Panc1 (cell line): ENCODE measurements around the gene UBTD2. TPM values are rescaled to one million over a fixed set of nuclear protein-coding genes. Genes with fewer than 3 reads are reported as not detected.

Experiments used
- ATAC-seq: fragments of 200-7000 bp; cut with Tn5 transposase; 2 replicates; pipeline ENCODE4 v1.9.1; 2020; ENCODE audit warnings: mild to moderate bottlenecking, moderate library complexity
- BruUV-seq: library from RNA; stranded (reverse); fragments of 400-500 nt; replicated peaks from 2 replicates; lab custom pipeline; 2021; lab: Mats Ljungman, UMichigan
- CTCF ChIA-PET: fragments of 300-600 bp; sonication (Branson Sonifier 250); formaldehyde crosslinking; loops from one replicate; lab custom pipeline; 2022; ENCODE audit warnings: antibody characterized with exemption; lab: Charles Lee
- POLR2A ChIA-PET: fragments of 300-600 bp; sonication (Branson Sonifier 250); formaldehyde crosslinking; loops from one replicate; lab custom pipeline; 2022; ENCODE audit warnings: antibody characterized with exemption; lab: Charles Lee
- DNase-seq: peaks from one replicate; pipeline ENCODE4 v3.0.0-alpha.2; 2010; ENCODE audit warnings: low read depth, low spot score
- H3K27ac ChIP-seq: 2 replicates; pipeline ENCODE4 v1.5.1; 2011; ENCODE audit warnings: mild to moderate bottlenecking, low read length, inconsistent platforms
- H3K27me3 ChIP-seq: fragments of 200-500 bp; sonication (Bioruptor generic); 2 replicates; pipeline ENCODE4 v1.6.0; 2014; ENCODE audit warnings: low read length, inconsistent platforms; ENCODE audit not compliant: control insufficient read depth, insufficient read depth
- H3K36me3 ChIP-seq: fragments of 200-500 bp; sonication (Bioruptor generic); 2 replicates; pipeline ENCODE4 v1.5.1; 2014; ENCODE audit warnings: inconsistent platforms, mild to moderate bottlenecking, low read length, moderate library complexity; ENCODE audit not compliant: control insufficient read depth, insufficient read depth
- H3K4me1 ChIP-seq: 2 replicates; pipeline ENCODE4 v1.5.1; 2011; ENCODE audit warnings: inconsistent platforms, mild to moderate bottlenecking, low read length, moderate library complexity; ENCODE audit not compliant: control insufficient read depth, insufficient read depth
- H3K4me3 ChIP-seq, 2 experiments: 2 replicates each; pipeline ENCODE4 v1.5.1; 2011 to 2012; ENCODE audit warnings: low read depth in 2 of 2, low read length in 2 of 2, mild to moderate bottlenecking in 2 of 2, inconsistent platforms in 1 of 2, moderate library complexity in 1 of 2
- H3K9me3 ChIP-seq: fragments of 200-500 bp; sonication (Bioruptor generic); 2 replicates; pipeline ENCODE4 v1.5.1; 2014; ENCODE audit warnings: low read depth, mild to moderate bottlenecking, inconsistent platforms, low read length, moderate library complexity; ENCODE audit not compliant: control insufficient read depth, insufficient read depth
- POLR2AphosphoS5 ChIP-seq: IDR thresholded peaks from 2 replicates; pipeline ENCODE4 v1.6.1; 2012; ENCODE audit warnings: mild to moderate bottlenecking, low read depth, low read length, moderate library complexity
- SIN3A ChIP-seq: IDR thresholded peaks from 2 replicates; pipeline ENCODE4 v1.6.1; 2012; ENCODE audit warnings: low read depth, mild to moderate bottlenecking, low read length, moderate library complexity, borderline replicate concordance; ENCODE audit not compliant: insufficient read depth
- in situ Hi-C: cut with HindIII; loops from 2 replicates; pipeline ENCODE4 v1.10.0; 2016; ENCODE audit warnings: low sequenced_read_pairs, low pct_unique_long_range_greater_than_20kb
- intact Hi-C: fragments of 100-400 bp; cut with micrococcal nuclease; formaldehyde crosslinking; loops from one replicate; pipeline ENCODE4 v1.10.0; 2022; ENCODE audit not compliant: unreplicated experiment
- total RNA-seq: library from RNA; stranded (reverse); gene quantifications from one replicate; pipeline ENCODE4 v1.2.1, GENCODE V29; 2021; ENCODE audit not compliant: unreplicated experiment
- TF ChIP-seq, protein P1 (sequence below): fragments of 450-650 bp; IDR thresholded peaks from 2 replicates; pipeline ENCODE4 v1.5.1; 2017; ENCODE audit warnings: mild to moderate bottlenecking
- TF ChIP-seq, protein P2 (sequence below), 2 experiments: IDR thresholded peaks; 2 replicates each; pipeline ENCODE4 v1.6.1; 2011 to 2012; ENCODE audit warnings: low read depth in 2 of 2, control low read depth in 1 of 2, low read length in 1 of 2, mild to moderate bottlenecking in 1 of 2, moderate library complexity in 1 of 2; ENCODE audit not compliant: insufficient read depth in 1 of 2

UBTD2 gene
- total RNA-seq, 1 experiment from 2014 or later: 32.5 TPM

- TF ChIP-seq, protein P1, sequence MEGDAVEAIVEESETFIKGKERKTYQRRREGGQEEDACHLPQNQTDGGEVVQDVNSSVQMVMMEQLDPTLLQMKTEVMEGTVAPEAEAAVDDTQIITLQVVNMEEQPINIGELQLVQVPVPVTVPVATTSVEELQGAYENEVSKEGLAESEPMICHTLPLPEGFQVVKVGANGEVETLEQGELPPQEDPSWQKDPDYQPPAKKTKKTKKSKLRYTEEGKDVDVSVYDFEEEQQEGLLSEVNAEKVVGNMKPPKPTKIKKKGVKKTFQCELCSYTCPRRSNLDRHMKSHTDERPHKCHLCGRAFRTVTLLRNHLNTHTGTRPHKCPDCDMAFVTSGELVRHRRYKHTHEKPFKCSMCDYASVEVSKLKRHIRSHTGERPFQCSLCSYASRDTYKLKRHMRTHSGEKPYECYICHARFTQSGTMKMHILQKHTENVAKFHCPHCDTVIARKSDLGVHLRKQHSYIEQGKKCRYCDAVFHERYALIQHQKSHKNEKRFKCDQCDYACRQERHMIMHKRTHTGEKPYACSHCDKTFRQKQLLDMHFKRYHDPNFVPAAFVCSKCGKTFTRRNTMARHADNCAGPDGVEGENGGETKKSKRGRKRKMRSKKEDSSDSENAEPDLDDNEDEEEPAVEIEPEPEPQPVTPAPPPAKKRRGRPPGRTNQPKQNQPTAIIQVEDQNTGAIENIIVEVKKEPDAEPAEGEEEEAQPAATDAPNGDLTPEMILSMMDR: no peak
- TF ChIP-seq, protein P2, sequence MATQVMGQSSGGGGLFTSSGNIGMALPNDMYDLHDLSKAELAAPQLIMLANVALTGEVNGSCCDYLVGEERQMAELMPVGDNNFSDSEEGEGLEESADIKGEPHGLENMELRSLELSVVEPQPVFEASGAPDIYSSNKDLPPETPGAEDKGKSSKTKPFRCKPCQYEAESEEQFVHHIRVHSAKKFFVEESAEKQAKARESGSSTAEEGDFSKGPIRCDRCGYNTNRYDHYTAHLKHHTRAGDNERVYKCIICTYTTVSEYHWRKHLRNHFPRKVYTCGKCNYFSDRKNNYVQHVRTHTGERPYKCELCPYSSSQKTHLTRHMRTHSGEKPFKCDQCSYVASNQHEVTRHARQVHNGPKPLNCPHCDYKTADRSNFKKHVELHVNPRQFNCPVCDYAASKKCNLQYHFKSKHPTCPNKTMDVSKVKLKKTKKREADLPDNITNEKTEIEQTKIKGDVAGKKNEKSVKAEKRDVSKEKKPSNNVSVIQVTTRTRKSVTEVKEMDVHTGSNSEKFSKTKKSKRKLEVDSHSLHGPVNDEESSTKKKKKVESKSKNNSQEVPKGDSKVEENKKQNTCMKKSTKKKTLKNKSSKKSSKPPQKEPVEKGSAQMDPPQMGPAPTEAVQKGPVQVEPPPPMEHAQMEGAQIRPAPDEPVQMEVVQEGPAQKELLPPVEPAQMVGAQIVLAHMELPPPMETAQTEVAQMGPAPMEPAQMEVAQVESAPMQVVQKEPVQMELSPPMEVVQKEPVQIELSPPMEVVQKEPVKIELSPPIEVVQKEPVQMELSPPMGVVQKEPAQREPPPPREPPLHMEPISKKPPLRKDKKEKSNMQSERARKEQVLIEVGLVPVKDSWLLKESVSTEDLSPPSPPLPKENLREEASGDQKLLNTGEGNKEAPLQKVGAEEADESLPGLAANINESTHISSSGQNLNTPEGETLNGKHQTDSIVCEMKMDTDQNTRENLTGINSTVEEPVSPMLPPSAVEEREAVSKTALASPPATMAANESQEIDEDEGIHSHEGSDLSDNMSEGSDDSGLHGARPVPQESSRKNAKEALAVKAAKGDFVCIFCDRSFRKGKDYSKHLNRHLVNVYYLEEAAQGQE (IDR thresholded peaks at IDR 0.05; ENCODE audit: insufficient read depth in 1 of 2, low read depth in 2 of 2, low read length in 1 of 2): no peak
- no peak for ATAC-seq
- H3K4me3 ChIP-seq: no peak overlapping the region
- no TSS peak for BruUV-seq
- H3K36me3 ChIP-seq: no peaks in the 10 kb centered on the region
- H3K9me3 ChIP-seq: no peaks in the 10 kb centered on the region
- no peak overlapping the region for H3K27ac ChIP-seq
- CTCF ChIA-PET: interaction anchor here (0.7 kb wide), 1 partner anchor 272 kb away, joined by 4 read pairs; no protein-coding TSS in a partner anchor
- in situ Hi-C loops (no loop called here), intact Hi-C loops (no loop called here)
- H3K27me3 ChIP-seq: no peaks in the 10 kb centered on the region
- no peak for DNase-seq
- POLR2A ChIA-PET: interaction anchor here (0.6 kb wide), 1 partner anchor 418 kb away, joined by 9 read pairs; no protein-coding TSS in a partner anchor
- H3K4me1 ChIP-seq: no peaks in the 10 kb centered on the region; the same call in 1 of the 2 replicates
Measured at GRCh38 chr5:172165465-172165864, 118.1 kb downstream of the UBTD2 start.

GRCh38 chr5:172164769-172165212, 118.8 kb downstream of the UBTD2 start:
- TF ChIP-seq SIN3A (no peak), POLR2AphosphoS5 (no peak)
- TF ChIP-seq, protein P2 (IDR thresholded peaks at IDR 0.05; ENCODE audit: insufficient read depth in 1 of 2, low read depth in 2 of 2, low read length in 1 of 2): no peak
- TF ChIP-seq, protein P1: no peak
- ChIA-PET CTCF (interaction anchor here (0.7 kb wide), 1 partner anchor 272 kb away, joined by 4 read pairs; no protein-coding TSS in a partner anchor), POLR2A (interaction anchor here (0.6 kb wide), 1 partner anchor 418 kb away, joined by 9 read pairs; no protein-coding TSS in a partner anchor)
- DNase-seq (no peak), ATAC-seq (no peak; the same call in 1 of the 2 replicates)
- H3K4me1 ChIP-seq: no peaks in the 10 kb centered on the region; the same call in 1 of the 2 replicates
- H3K27ac ChIP-seq: no peak overlapping the region
- intact Hi-C loops (no loop called here), in situ Hi-C loops (no loop called here)
- H3K4me3 ChIP-seq: no peak overlapping the region
- no peaks in the 10 kb centered on the region for H3K27me3 ChIP-seq
- no TSS peak for BruUV-seq
- H3K9me3 ChIP-seq: no peaks in the 10 kb centered on the region
- no peaks in the 10 kb centered on the region for H3K36me3 ChIP-seq
